Activated naive CD8-positive, alpha-beta T cell treated with anti-CD3 and anti-CD28 coated beads for 36 hours (primary cell): Measurements from ENCODE around the gene CIDEA. TPM values are rescaled to one million over a fixed set of nuclear protein-coding genes. Genes with fewer than 3 reads are reported as not detected.

Experiments used
- DNase-seq: peaks from one replicate; pipeline ENCODE4 v3.0.0; 2021
- H3K27ac Mint-ChIP-seq: one replicate; pipeline ENCODE4 v1.8.0; 2022; ENCODE audit warnings: mild to moderate bottlenecking, moderate library complexity, mixed read lengths
- H3K27me3 Mint-ChIP-seq: one replicate; pipeline ENCODE4 v1.8.0; 2022; ENCODE audit warnings: mild to moderate bottlenecking, mixed read lengths
- H3K36me3 Mint-ChIP-seq: one replicate; pipeline ENCODE4 v1.8.0; 2021; ENCODE audit warnings: mild to moderate bottlenecking, mixed read lengths
- H3K4me1 Mint-ChIP-seq: one replicate; pipeline ENCODE4 v1.8.0; 2021; ENCODE audit warnings: mixed read lengths
- H3K4me3 Mint-ChIP-seq: one replicate; pipeline ENCODE4 v1.8.0; 2022; ENCODE audit warnings: mild to moderate bottlenecking, moderate library complexity, mixed read lengths
- H3K9me3 Mint-ChIP-seq: one replicate; pipeline ENCODE4 v1.8.0; 2022; ENCODE audit warnings: mixed read lengths
- total RNA-seq, 2 experiments: library from RNA; stranded (reverse); gene quantifications; one replicate each; pipeline ENCODE4 v1.2.3, GENCODE V29; 2021

CIDEA gene
- total RNA-seq, 2 experiments from 2014 or later = not detected

- H3K9me3 Mint-ChIP-seq = no peaks in the 10 kb centered on the region
- no peaks in the 10 kb centered on the region for H3K4me1 Mint-ChIP-seq
- no peak for DNase-seq
- H3K27me3 Mint-ChIP-seq = peaks cover 13% of the 10 kb centered on the region
- no peaks in the 10 kb centered on the region for H3K36me3 Mint-ChIP-seq
- H3K4me3 Mint-ChIP-seq = no peak overlapping the region
- H3K27ac Mint-ChIP-seq = no peak overlapping the region
These were observed 24.9 kb downstream of the CIDEA start for GRCh38 chr18:12278741-12279682.

DNA sequence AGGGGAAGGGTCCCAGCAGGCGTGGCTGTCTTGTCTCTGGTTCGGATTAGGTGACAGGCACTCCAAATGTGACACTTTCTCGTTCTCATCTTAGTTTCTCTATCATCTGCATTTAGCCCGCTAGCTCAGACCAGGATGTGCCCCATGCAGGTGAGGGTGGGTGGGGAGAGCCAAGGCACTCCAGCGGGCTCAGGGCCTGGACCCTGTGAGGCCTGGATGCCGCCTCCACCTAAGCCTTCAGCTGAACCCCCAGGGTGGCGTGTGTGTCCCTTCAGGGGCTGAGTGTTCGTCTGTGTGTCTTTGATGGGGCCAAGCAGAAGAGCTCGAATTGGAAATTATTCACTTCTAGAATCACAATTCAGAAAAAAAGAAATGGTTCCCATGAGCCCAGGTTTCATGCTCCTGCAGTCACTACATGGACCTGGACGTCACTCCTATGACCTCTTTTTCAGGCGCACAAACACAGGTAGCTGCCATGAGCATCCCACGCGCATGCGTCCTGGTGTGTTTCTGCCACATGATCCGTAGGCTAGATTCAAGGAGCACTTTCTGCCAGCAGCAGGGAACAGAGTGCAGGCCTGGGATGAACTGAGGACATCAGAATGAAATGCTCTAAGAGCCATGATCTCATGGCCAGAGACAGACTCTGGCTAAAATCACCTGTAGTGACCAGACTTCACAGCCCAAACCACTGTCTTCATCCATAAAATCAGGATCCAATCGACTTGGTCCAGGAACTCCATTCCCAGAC, 25.8 kb downstream of the CIDEA start:
- no peak for DNase-seq
- Mint-ChIP-seq H3K36me3 (no peaks in the 10 kb centered on the region), H3K27ac (no peak overlapping the region), H3K4me1 (no peaks in the 10 kb centered on the region), H3K4me3 (no peak overlapping the region), H3K9me3 (no peaks in the 10 kb centered on the region), H3K27me3 (peaks cover 23% of the 10 kb centered on the region)

DNA sequence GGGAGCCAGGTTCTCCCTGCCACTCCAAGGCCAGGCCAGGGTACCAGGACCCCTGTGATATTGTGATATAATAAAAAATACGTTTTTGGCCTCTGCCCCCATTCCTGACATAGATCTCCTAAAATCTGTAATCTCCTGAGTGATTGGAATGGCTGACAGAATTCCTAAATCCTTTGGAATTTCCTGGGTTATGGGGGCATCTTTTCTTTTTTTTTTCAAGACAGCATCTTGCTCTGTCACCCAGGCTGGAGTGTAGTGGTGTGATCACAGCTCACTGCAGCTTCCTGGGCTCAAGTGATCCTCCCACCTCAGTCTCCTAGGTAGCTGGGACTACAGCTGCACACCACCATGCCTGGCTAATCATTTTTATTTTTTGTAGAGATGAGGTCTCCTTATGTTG, 27.7 kb downstream of the CIDEA start:
- Mint-ChIP-seq H3K36me3 (no peaks in the 10 kb centered on the region), H3K4me1 (no peaks in the 10 kb centered on the region), H3K27ac (no peak overlapping the region), H3K27me3 (peaks cover 25% of the 10 kb centered on the region), H3K9me3 (no peaks in the 10 kb centered on the region), H3K4me3 (no peak overlapping the region)
- DNase-seq = no peak

DNA sequence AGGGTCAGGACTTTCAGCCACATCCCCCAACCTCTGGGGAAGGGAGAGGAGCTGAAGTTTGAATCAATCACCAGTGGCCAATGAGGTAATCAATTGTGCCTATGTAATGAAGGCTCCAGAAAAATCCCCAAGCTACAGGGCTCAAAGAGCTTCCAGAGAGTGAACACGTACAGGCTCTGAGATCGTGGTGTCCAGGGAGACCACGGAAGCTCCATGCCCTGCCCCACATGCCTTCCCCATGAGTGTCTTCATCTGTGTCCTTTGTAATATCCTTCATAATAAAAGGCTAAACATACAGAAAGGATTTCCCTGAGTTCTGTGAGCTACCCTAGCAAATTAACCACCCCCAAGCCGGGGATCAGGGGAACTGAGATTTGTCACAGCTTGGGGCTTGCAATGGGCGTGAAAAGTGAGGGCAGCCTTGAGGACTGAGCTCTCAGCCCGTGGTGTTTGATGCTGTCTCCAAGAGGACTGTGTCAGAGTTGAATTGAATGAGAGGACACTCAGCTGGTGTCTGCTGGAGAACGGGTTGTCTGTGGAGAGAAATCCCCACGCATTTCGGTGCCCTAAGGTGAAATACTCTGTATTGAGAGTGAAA, 28.4 kb downstream of the CIDEA start:
- H3K27ac Mint-ChIP-seq = no peak overlapping the region
- H3K4me3 Mint-ChIP-seq = no peak overlapping the region
- H3K4me1 Mint-ChIP-seq = no peaks in the 10 kb centered on the region
- H3K9me3 Mint-ChIP-seq = no peaks in the 10 kb centered on the region
- H3K36me3 Mint-ChIP-seq = no peaks in the 10 kb centered on the region
- peaks cover 26% of the 10 kb centered on the region for H3K27me3 Mint-ChIP-seq
- no peak for DNase-seq

DNA sequence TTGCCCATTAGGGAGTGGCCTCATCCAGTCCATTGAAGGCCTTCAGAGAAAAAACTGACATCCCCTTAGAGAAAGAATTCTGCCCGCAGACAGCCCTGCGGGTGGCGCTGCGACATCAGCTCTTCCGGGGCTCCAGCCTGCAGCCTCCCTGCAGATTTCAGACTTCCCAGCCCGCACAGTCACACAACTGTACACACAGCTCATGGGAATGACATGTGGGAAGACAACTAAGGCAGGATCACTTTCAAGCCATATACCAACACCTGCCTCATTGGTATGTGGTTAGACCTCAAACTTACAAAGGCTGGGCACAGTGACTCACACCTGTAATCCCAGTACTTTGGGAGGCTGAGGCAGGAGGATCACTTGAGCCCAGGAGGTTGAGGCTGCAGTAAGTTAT, 29.1 kb downstream of the CIDEA start:
- H3K36me3 Mint-ChIP-seq = no peaks in the 10 kb centered on the region
- DNase-seq = no peak
- no peak overlapping the region for H3K4me3 Mint-ChIP-seq
- H3K4me1 Mint-ChIP-seq = peaks cover 4% of the 10 kb centered on the region
- no peak overlapping the region for H3K27ac Mint-ChIP-seq
- no peaks in the 10 kb centered on the region for H3K9me3 Mint-ChIP-seq
- peaks cover 33% of the 10 kb centered on the region for H3K27me3 Mint-ChIP-seq

DNA sequence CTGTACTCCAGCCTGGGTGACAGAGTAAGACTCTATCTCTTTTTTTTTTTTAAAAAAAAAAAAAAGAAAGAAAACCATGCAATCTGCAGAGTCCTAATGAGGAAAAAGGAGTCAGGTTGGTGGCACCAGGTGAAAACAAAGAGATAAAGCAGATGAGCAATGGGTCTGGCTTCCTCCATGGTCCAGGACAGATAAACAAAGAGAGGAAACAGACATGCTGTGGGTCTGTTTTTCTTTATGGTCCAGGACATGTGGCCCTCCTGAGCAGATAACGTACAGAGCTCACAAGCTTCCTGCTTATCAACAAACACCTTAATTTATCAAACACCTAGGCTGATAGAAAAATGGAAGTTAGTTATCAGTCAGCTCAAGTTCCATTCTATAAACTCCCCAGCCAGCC, 29.5 kb downstream of the CIDEA start:
- DNase-seq = no peak
- no peaks in the 10 kb centered on the region for H3K9me3 Mint-ChIP-seq
- H3K4me1 Mint-ChIP-seq = peaks cover 4% of the 10 kb centered on the region
- H3K36me3 Mint-ChIP-seq = no peaks in the 10 kb centered on the region
- H3K27me3 Mint-ChIP-seq = peaks cover 37% of the 10 kb centered on the region
- H3K27ac Mint-ChIP-seq = no peak overlapping the region
- H3K4me3 Mint-ChIP-seq = no peak overlapping the region

GRCh38 chr18:12287131-12287681, 33.0 kb downstream of the CIDEA start:
- peaks cover 57% of the 10 kb centered on the region for H3K27me3 Mint-ChIP-seq

GRCh38 chr18:12287684-12288402, 33.7 kb downstream of the CIDEA start:
- Mint-ChIP-seq H3K4me3 (peak overlapping the region; percentile 25), H3K4me1 (peaks cover 4% of the 10 kb centered on the region), H3K36me3 (no peaks in the 10 kb centered on the region), H3K27ac (no peak overlapping the region), H3K27me3 (peaks cover 53% of the 10 kb centered on the region), H3K9me3 (no peaks in the 10 kb centered on the region)
- no peak for DNase-seq

More at GRCh38 chr18:12287131-12287681, 33.0 kb downstream of the CIDEA start:
- DNase-seq = no peak
- H3K9me3 Mint-ChIP-seq = no peaks in the 10 kb centered on the region
- no peak overlapping the region for H3K27ac Mint-ChIP-seq
- H3K4me3 Mint-ChIP-seq = no peak overlapping the region
- H3K36me3 Mint-ChIP-seq = no peaks in the 10 kb centered on the region
- H3K4me1 Mint-ChIP-seq = peaks cover 4% of the 10 kb centered on the region

DNA sequence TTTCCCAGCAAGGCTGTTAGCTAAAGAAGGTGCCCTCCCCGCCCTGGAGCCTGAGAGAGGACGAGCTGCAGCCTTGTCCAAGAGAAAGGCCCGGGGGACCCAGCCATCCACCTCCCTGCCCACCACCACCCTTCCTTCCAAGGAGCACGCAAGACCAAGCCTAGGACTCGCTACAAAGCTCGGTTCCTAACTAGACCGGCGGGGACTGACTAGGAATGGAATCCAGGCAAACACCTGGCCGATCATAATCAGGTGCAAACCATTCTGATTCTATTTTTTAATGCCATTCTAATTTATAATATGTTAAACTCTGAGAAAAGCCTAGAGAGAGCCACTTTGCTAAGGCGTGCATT, 34.2 kb downstream of the CIDEA start:
- H3K4me3 Mint-ChIP-seq = no peak overlapping the region
- no peaks in the 10 kb centered on the region for H3K9me3 Mint-ChIP-seq
- H3K36me3 Mint-ChIP-seq = no peaks in the 10 kb centered on the region
- no peak overlapping the region for H3K27ac Mint-ChIP-seq
- no peak for DNase-seq
- peaks cover 4% of the 10 kb centered on the region for H3K4me1 Mint-ChIP-seq
- peaks cover 52% of the 10 kb centered on the region for H3K27me3 Mint-ChIP-seq

- Mint-ChIP-seq H3K36me3 (no peaks in the 10 kb centered on the region), H3K27ac (no peak overlapping the region), H3K9me3 (no peaks in the 10 kb centered on the region), H3K4me3 (no peak overlapping the region), H3K27me3 (peaks cover 48% of the 10 kb centered on the region), H3K4me1 (peaks cover 4% of the 10 kb centered on the region)
- DNase-seq = no peak
These were observed 35.9 kb downstream of the CIDEA start for GRCh38 chr18:12290086-12290485.

GRCh38 chr18:12291161-12291560, 37.0 kb downstream of the CIDEA start:
- peaks cover 49% of the 10 kb centered on the region for H3K27me3 Mint-ChIP-seq
- H3K4me3 Mint-ChIP-seq = no peak overlapping the region

DNA sequence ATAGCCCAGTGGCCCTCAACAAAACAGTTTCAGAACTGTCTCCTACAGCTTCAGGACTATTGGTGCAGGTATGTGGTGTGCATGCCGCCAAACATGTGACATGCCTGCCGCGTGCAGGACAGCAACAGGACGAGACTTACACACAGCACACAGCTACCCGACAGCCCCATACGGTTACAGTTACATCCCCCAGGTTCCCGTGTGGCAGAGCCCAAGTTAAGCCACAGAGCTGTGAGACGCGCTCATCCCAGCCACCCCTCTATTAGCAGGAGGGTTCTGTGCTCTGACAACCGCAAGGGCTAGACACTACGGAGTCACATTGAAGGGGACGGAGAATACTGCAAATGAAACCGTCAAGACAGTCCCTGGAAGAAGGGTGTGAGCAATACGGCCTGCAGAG, 37.5 kb downstream of the CIDEA start:
- no peaks in the 10 kb centered on the region for H3K9me3 Mint-ChIP-seq
- H3K4me3 Mint-ChIP-seq = no peak overlapping the region
- no peaks in the 10 kb centered on the region for H3K36me3 Mint-ChIP-seq
- H3K27me3 Mint-ChIP-seq = peaks cover 47% of the 10 kb centered on the region
- H3K4me1 Mint-ChIP-seq = peaks cover 4% of the 10 kb centered on the region
- H3K27ac Mint-ChIP-seq = no peak overlapping the region
- no peak for DNase-seq

More at GRCh38 chr18:12291161-12291560, 37.0 kb downstream of the CIDEA start:
- Mint-ChIP-seq H3K27ac (no peak overlapping the region), H3K36me3 (no peaks in the 10 kb centered on the region), H3K4me1 (peaks cover 4% of the 10 kb centered on the region), H3K9me3 (no peaks in the 10 kb centered on the region)
- DNase-seq = no peak

- no peak for DNase-seq
- H3K4me1 Mint-ChIP-seq = no peaks in the 10 kb centered on the region
- H3K27me3 Mint-ChIP-seq = peaks cover 28% of the 10 kb centered on the region
- H3K9me3 Mint-ChIP-seq = no peaks in the 10 kb centered on the region
- H3K4me3 Mint-ChIP-seq = no peak overlapping the region
- H3K27ac Mint-ChIP-seq = no peak overlapping the region
- no peaks in the 10 kb centered on the region for H3K36me3 Mint-ChIP-seq
These were observed 39.7 kb downstream of the CIDEA start for GRCh38 chr18:12293831-12294230.

GRCh38 chr18:12295389-12296086, 41.4 kb downstream of the CIDEA start:
- no peaks in the 10 kb centered on the region for H3K9me3 Mint-ChIP-seq
- no peaks in the 10 kb centered on the region for H3K36me3 Mint-ChIP-seq
- H3K27me3 Mint-ChIP-seq = peaks cover 16% of the 10 kb centered on the region
- no peak overlapping the region for H3K27ac Mint-ChIP-seq
- H3K4me1 Mint-ChIP-seq = no peaks in the 10 kb centered on the region
- H3K4me3 Mint-ChIP-seq = no peak overlapping the region
- no peak for DNase-seq
